H9 (cell line): ENCODE data around the gene IGDCC3. TPM values are rescaled to one million over a fixed set of nuclear protein-coding genes. Genes with fewer than 3 reads are reported as not detected.

Experiments
- DNase-seq: peaks from one replicate; pipeline ENCODE4 v3.0.0-alpha.2; 2017
- H2AFZ ChIP-seq: one replicate; pipeline ENCODE4 v1.6.1; 2013; ENCODE audit warnings: mild to moderate bottlenecking, low read length, control low read depth, moderate library complexity
- H2AK5ac ChIP-seq: 2 replicates; pipeline ENCODE4 v1.6.1; 2013; ENCODE audit warnings: low read length, control low read depth, mixed read lengths; ENCODE audit not compliant: insufficient read length
- H2BK120ac ChIP-seq: one replicate; pipeline ENCODE4 v1.6.1; 2013; ENCODE audit warnings: low read depth, mild to moderate bottlenecking, low read length, control low read depth, inconsistent platforms; ENCODE audit not compliant: poor library complexity, severe bottlenecking
- H2BK12ac ChIP-seq: 2 replicates; pipeline ENCODE4 v1.6.1; 2013; ENCODE audit warnings: low read length, control low read depth, mixed read lengths, low read depth; ENCODE audit not compliant: insufficient read length
- H2BK15ac ChIP-seq: 2 replicates; pipeline ENCODE4 v1.6.1; 2013; ENCODE audit warnings: low read depth, low read length, control low read depth
- H2BK20ac ChIP-seq: one replicate; pipeline ENCODE4 v1.6.1; 2013; ENCODE audit warnings: low read depth, mild to moderate bottlenecking, low read length, control low read depth, inconsistent platforms; ENCODE audit not compliant: poor library complexity, severe bottlenecking
- H2BK5ac ChIP-seq: 2 replicates; pipeline ENCODE4 v1.6.1; 2013; ENCODE audit warnings: low read length, control low read depth, mixed read lengths; ENCODE audit not compliant: insufficient read length
- H3K14ac ChIP-seq: 2 replicates; pipeline ENCODE4 v1.6.1; 2013; ENCODE audit warnings: low read length, control low read depth; ENCODE audit not compliant: insufficient read depth
- H3K18ac ChIP-seq: 2 replicates; pipeline ENCODE4 v1.6.1; 2013; ENCODE audit warnings: low read depth, mild to moderate bottlenecking, mixed read lengths, low read length, control low read depth; ENCODE audit not compliant: insufficient read length
- H3K23ac ChIP-seq: 2 replicates; pipeline ENCODE4 v1.6.1; 2013; ENCODE audit warnings: low read length, control low read depth, mixed read lengths, low read depth; ENCODE audit not compliant: insufficient read length
- H3K23me2 ChIP-seq: 2 replicates; pipeline ENCODE4 v1.6.1; 2013; ENCODE audit warnings: low read depth, mild to moderate bottlenecking, mixed read lengths, low read length, control low read depth; ENCODE audit not compliant: insufficient read length, poor library complexity, severe bottlenecking
- H3K27ac ChIP-seq: 2 replicates; pipeline ENCODE4 v1.5.1; 2013; ENCODE audit warnings: low read length, control low read depth, mixed read lengths, low read depth; ENCODE audit not compliant: insufficient read length
- H3K27me3 ChIP-seq: 2 replicates; pipeline ENCODE4 v1.6.1; 2013; ENCODE audit warnings: low read length, control low read depth, inconsistent platforms; ENCODE audit not compliant: insufficient read depth
- H3K4ac ChIP-seq: 2 replicates; pipeline ENCODE4 v1.6.1; 2013; ENCODE audit warnings: low read depth, mild to moderate bottlenecking, control low read depth, inconsistent platforms, low read length, moderate library complexity
- H3K4me1 ChIP-seq: 2 replicates; pipeline ENCODE4 v1.6.1; 2013; ENCODE audit warnings: low read length, control low read depth, inconsistent platforms; ENCODE audit not compliant: insufficient read depth
- H3K4me2 ChIP-seq: 2 replicates; pipeline ENCODE4 v1.6.1; 2013; ENCODE audit warnings: low read length, control low read depth, mixed read lengths; ENCODE audit not compliant: insufficient read length, insufficient read depth
- H3K56ac ChIP-seq: 2 replicates; pipeline ENCODE4 v1.6.1; 2013; ENCODE audit warnings: low read depth, mild to moderate bottlenecking, mixed read lengths, low read length, control low read depth; ENCODE audit not compliant: insufficient read length
- H3K79me1 ChIP-seq: 2 replicates; pipeline ENCODE4 v1.6.1; 2013; ENCODE audit warnings: low read depth, mild to moderate bottlenecking, moderate library complexity, low read length, control low read depth, inconsistent platforms; ENCODE audit not compliant: insufficient read depth, poor library complexity, severe bottlenecking
- H3K79me2 ChIP-seq: 2 replicates; pipeline ENCODE4 v1.6.1; 2013; ENCODE audit warnings: low read length, control low read depth, inconsistent platforms; ENCODE audit not compliant: insufficient read depth
- H3K9ac ChIP-seq: 2 replicates; pipeline ENCODE4 v1.6.1; 2013; ENCODE audit warnings: low read length, control low read depth, mixed read lengths; ENCODE audit not compliant: insufficient read length; ENCODE audit errors: extremely low read depth
- H3K9me3 ChIP-seq: one replicate; pipeline ENCODE4 v1.6.1; 2013; ENCODE audit warnings: low read depth, low read length, inconsistent platforms; ENCODE audit not compliant: control insufficient read depth
- H3T11ph ChIP-seq: one replicate; pipeline ENCODE4 v1.6.1; 2013; ENCODE audit warnings: mild to moderate bottlenecking, low read length, control low read depth, inconsistent platforms
- H4K20me1 ChIP-seq: one replicate; pipeline ENCODE4 v1.6.1; 2013; ENCODE audit not compliant: control insufficient read depth, insufficient read length, insufficient read depth
- H4K5ac ChIP-seq: 2 replicates; pipeline ENCODE4 v1.6.1; 2013; ENCODE audit warnings: low read depth, mild to moderate bottlenecking, mixed read lengths, low read length, control low read depth; ENCODE audit not compliant: insufficient read length
- H4K8ac ChIP-seq: replicated peaks from 2 replicates; pipeline ENCODE4 v1.6.1; 2013; ENCODE audit warnings: low read length, control low read depth, mixed read lengths, low read depth; ENCODE audit not compliant: insufficient read length
- H4K91ac ChIP-seq: 2 replicates; pipeline ENCODE4 v1.6.1; 2013; ENCODE audit warnings: low read depth, mild to moderate bottlenecking, moderate library complexity, mixed read lengths, low read length, control low read depth; ENCODE audit not compliant: insufficient read length
- H3K27ac Mint-ChIP-seq, 3 experiments: 2 replicates in 2 of 3; 3 replicates in 1 of 3; pipeline ENCODE4 v1.8.0; 2020 to 2021; ENCODE audit warnings: mixed read lengths in 3 of 3, mild to moderate bottlenecking in 1 of 3, moderate library complexity in 1 of 3
- H3K27me3 Mint-ChIP-seq: 2 replicates; pipeline ENCODE4 v1.8.0; 2021; ENCODE audit warnings: low read depth, mild to moderate bottlenecking, moderate library complexity, mixed read lengths
- H3K36me3 Mint-ChIP-seq, 3 experiments: 2 replicates in 2 of 3; 3 replicates in 1 of 3; pipeline ENCODE4 v1.8.0; 2020 to 2021; ENCODE audit warnings: low read depth in 3 of 3, mixed read lengths in 3 of 3; ENCODE audit not compliant: insufficient read depth in 1 of 3
- H3K4me1 Mint-ChIP-seq, 2 experiments: 2 replicates each; pipeline ENCODE4 v1.8.0; 2020; ENCODE audit warnings: mixed read lengths in 2 of 2
- H3K4me3 Mint-ChIP-seq, 2 experiments: 2 replicates in 1 of 2; 3 replicates in 1 of 2; pipeline ENCODE4 v1.8.0; 2020 to 2021; ENCODE audit warnings: mild to moderate bottlenecking in 2 of 2, mixed read lengths in 2 of 2, moderate library complexity in 1 of 2
- H3K9me3 Mint-ChIP-seq, 2 experiments: 2 replicates in 1 of 2; 3 replicates in 1 of 2; pipeline ENCODE4 v1.8.0; 2020; ENCODE audit warnings: mild to moderate bottlenecking in 2 of 2, mixed read lengths in 2 of 2, moderate library complexity in 1 of 2
- total RNA-seq: library from RNA; stranded (reverse); gene quantifications from 2 replicates; pipeline ENCODE4 v1.2.1, GENCODE V29; 2021
- TF ChIP-seq, protein P1 (sequence below): fragments of 200-600 bp; sonication (generic); conservative IDR thresholded peaks from 3 replicates; pipeline ENCODE4 v1.8.0; 2021; ENCODE audit warnings: antibody characterized with exemption, mild to moderate bottlenecking

Gene IGDCC3
- total RNA-seq, 1 experiment from 2014 or later, result 18.9 TPM

DNA sequence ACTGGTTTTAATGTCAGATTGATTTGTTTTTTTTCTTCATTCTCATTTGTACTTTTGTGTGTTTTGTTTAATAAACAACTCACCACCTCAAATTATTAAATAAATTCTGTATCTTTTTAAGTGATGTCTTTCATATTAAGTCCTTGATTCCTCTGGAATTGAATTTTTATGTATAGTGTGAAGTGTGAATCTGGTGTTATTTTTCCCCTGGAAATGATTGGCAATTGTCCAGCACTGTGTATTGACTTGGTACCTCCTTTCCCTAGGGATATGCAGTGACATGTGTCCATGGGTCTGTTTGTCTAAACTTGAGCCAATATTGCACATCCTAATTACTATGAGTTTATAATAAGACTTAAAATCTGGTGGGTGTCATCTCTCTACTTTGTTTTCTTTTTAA, 71.3 kb downstream of the IGDCC3 start:
- Histone ChIP-seq H4K91ac (no peak overlapping the region), H3K9me3 (no peaks in the 10 kb centered on the region)

More for the DNA sequence above, 71.3 kb downstream of the IGDCC3 start:
- Histone ChIP-seq H3K4me2 (no peak overlapping the region), H2BK12ac (no peak overlapping the region), H2AK5ac (no peak overlapping the region), H3K79me1 (no peaks in the 10 kb centered on the region), H3K27ac (no peak overlapping the region), H4K20me1 (no peaks in the 10 kb centered on the region), H3K56ac (no peak overlapping the region), H3K23ac (no peak overlapping the region), H3K4me1 (no peaks in the 10 kb centered on the region), H3K23me2 (peaks cover 7% of the 10 kb centered on the region), H2BK120ac (no peak overlapping the region), H2BK5ac (no peak overlapping the region), H2BK15ac (no peak overlapping the region), H2BK20ac (no peak overlapping the region), H4K8ac (no peak overlapping the region), H3T11ph (no peak overlapping the region), H3K27me3 (no peaks in the 10 kb centered on the region), H3K18ac (no peak overlapping the region), H3K79me2 (no peaks in the 10 kb centered on the region), H3K4ac (no peak overlapping the region), H2AFZ (no peak overlapping the region), H3K9ac (no peak overlapping the region), H4K5ac (no peak overlapping the region), H3K14ac (no peak overlapping the region)
- Mint-ChIP-seq H3K4me1 (peaks cover 11 to 17% of the 10 kb centered on the region in 2 experiments; a peak in 3 of 4 replicates), H3K4me3 (no peak overlapping the region), H3K27ac (no peak overlapping the region), H3K27me3 (no peaks in the 10 kb centered on the region), H3K9me3 (no peaks in the 10 kb centered on the region; a peak in 1 of 5 replicates), H3K36me3 (no peaks in the 10 kb centered on the region)
- TF ChIP-seq, protein P1, sequence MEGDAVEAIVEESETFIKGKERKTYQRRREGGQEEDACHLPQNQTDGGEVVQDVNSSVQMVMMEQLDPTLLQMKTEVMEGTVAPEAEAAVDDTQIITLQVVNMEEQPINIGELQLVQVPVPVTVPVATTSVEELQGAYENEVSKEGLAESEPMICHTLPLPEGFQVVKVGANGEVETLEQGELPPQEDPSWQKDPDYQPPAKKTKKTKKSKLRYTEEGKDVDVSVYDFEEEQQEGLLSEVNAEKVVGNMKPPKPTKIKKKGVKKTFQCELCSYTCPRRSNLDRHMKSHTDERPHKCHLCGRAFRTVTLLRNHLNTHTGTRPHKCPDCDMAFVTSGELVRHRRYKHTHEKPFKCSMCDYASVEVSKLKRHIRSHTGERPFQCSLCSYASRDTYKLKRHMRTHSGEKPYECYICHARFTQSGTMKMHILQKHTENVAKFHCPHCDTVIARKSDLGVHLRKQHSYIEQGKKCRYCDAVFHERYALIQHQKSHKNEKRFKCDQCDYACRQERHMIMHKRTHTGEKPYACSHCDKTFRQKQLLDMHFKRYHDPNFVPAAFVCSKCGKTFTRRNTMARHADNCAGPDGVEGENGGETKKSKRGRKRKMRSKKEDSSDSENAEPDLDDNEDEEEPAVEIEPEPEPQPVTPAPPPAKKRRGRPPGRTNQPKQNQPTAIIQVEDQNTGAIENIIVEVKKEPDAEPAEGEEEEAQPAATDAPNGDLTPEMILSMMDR, result no peak
- no peak for DNase-seq
